GM12878 (cell line): Measurements from ENCODE around the gene DENND6A. TPM values are rescaled to one million over a fixed set of nuclear protein-coding genes. Genes with fewer than 3 reads are reported as not detected.

Experiments used
- ATAC-seq: fragments of 200-7000 bp; cut with Tn5 transposase; 3 replicates; pipeline ENCODE4 v1.9.1; 2020; ENCODE audit warnings: mild to moderate bottlenecking, moderate library complexity
- BruUV-seq: library from RNA; stranded (reverse); fragments of 400-500 nt; replicated peaks from 2 replicates; lab custom pipeline; 2021; lab: Mats Ljungman, UMichigan
- CTCF ChIA-PET: fragments of 300-600 bp; sonication (Branson Sonifier 250); formaldehyde crosslinking; extraction: SDS; loops from one replicate; lab custom pipeline; 2021; ENCODE audit warnings: inconsistent platforms; lab: Yijun Ruan, JAX
- POLR2A ChIA-PET: fragments of 350-600 bp; formaldehyde crosslinking; extraction: SDS; loops from one replicate; lab custom pipeline; 2021; ENCODE audit warnings: inconsistent platforms; lab: Charles Lee
- RAD21 ChIA-PET: fragments of 300-600 bp; sonication (Branson Sonifier 250); formaldehyde crosslinking; loops from one replicate; lab custom pipeline; 2023; ENCODE audit warnings: antibody characterized with exemption; ENCODE audit not compliant: unreplicated experiment; lab: Charles Lee
- SMC1A ChIA-PET: fragments of 300-600 bp; sonication (Branson Sonifier 250); formaldehyde crosslinking; loops from one replicate; lab custom pipeline; 2023; ENCODE audit not compliant: unreplicated experiment, uncharacterized antibody; lab: Charles Lee
- DNase-seq: peaks from one replicate; pipeline ENCODE4 v3.0.0-alpha.2; 2011; ENCODE audit warnings: low read depth, low spot score
- FAIRE-seq: peaks from 3 replicates; lab custom pipeline; 2011; peaks lifted over from hg19 to GRCh38; lab: Jason Lieb, UNC
- H2AFZ ChIP-seq: 2 replicates; pipeline ENCODE4 v1.6.0; 2011; ENCODE audit warnings: low read depth, low read length, control low read depth; ENCODE audit not compliant: control insufficient read depth
- H3K27ac ChIP-seq: 2 replicates; pipeline ENCODE4 v1.5.1; 2011; ENCODE audit warnings: control low read depth; ENCODE audit not compliant: control insufficient read depth, insufficient read depth
- H3K27me3 ChIP-seq, 2 experiments: replicated peaks in 1 of 2; 2 replicates each; pipeline versions ENCODE4 v1.6.0 to v1.6.1; 2011; ENCODE audit warnings: low read length in 1 of 2; ENCODE audit not compliant: control insufficient read depth in 2 of 2, insufficient read depth in 2 of 2
- H3K36me3 ChIP-seq, 2 experiments: 2 replicates each; pipeline ENCODE4 v1.5.1; 2011; ENCODE audit warnings: low read length in 1 of 2; ENCODE audit not compliant: control insufficient read depth in 2 of 2, insufficient read depth in 2 of 2
- H3K4me1 ChIP-seq: 2 replicates; pipeline ENCODE4 v1.6.1; 2011; ENCODE audit warnings: mild to moderate bottlenecking, low read length, moderate library complexity, mixed read lengths; ENCODE audit not compliant: control insufficient read depth, insufficient read depth
- H3K4me2 ChIP-seq: 2 replicates; pipeline ENCODE4 v1.6.0; 2011; ENCODE audit warnings: control low read depth; ENCODE audit not compliant: control insufficient read depth, insufficient read depth
- H3K4me3 ChIP-seq: fragments of 200-600 bp; sonication (generic); 2 replicates; pipeline ENCODE4 v1.5.1; 2016
- H3K79me2 ChIP-seq: 2 replicates; pipeline ENCODE4 v1.6.0; 2011; ENCODE audit warnings: low read length; ENCODE audit not compliant: control insufficient read depth, insufficient read depth
- H3K9ac ChIP-seq: 2 replicates; pipeline ENCODE4 v1.8.0; 2011; ENCODE audit warnings: low read length, control low read depth, mixed read lengths; ENCODE audit not compliant: control insufficient read depth, insufficient read depth
- H3K9me3 ChIP-seq: replicated peaks from 3 replicates; pipeline ENCODE4 v1.5.1; 2011; ENCODE audit warnings: mild to moderate bottlenecking, low read length; ENCODE audit not compliant: control insufficient read depth, insufficient read depth
- H4K20me1 ChIP-seq: 2 replicates; pipeline ENCODE4 v1.6.0; 2011; ENCODE audit not compliant: control insufficient read depth, insufficient read depth
- ASH2L ChIP-seq: fragments of 300-600, 200-600 bp; sonication (generic); IDR thresholded peaks from 2 replicates; pipeline ENCODE4 v1.6.1; 2017; ENCODE audit warnings: low read depth, mild to moderate bottlenecking, borderline replicate concordance
- ATF7 ChIP-seq: fragments of 450-650 bp; IDR thresholded peaks from 2 replicates; pipeline ENCODE4 v1.6.1; 2016; ENCODE audit warnings: low read depth, mild to moderate bottlenecking
- CHD1 ChIP-seq: IDR thresholded peaks from 2 replicates; pipeline ENCODE4 v1.6.1; 2012; ENCODE audit warnings: low read depth, low read length, improper control_type of control experiment
- DPF2 ChIP-seq: fragments of 450-650 bp; IDR thresholded peaks from 2 replicates; pipeline ENCODE4 v1.6.1; 2017; ENCODE audit warnings: mild to moderate bottlenecking
- ESRRA ChIP-seq: IDR thresholded peaks from 2 replicates; pipeline ENCODE4 v1.6.1; 2012; ENCODE audit warnings: mild to moderate bottlenecking, low read length, improper control_type of control experiment
- IRF4 ChIP-seq: IDR thresholded peaks from 2 replicates; pipeline ENCODE4 v1.6.1; 2011; ENCODE audit warnings: low read depth, low read length
- TAF1 ChIP-seq: IDR thresholded peaks from 2 replicates; pipeline ENCODE4 v1.6.1; 2011; ENCODE audit warnings: mild to moderate bottlenecking, low read depth, low read length, borderline replicate concordance
- TCF12 ChIP-seq: IDR thresholded peaks from 2 replicates; pipeline ENCODE4 v1.6.1; 2011; ENCODE audit warnings: low read depth, mild to moderate bottlenecking, low read length
- TCF3 ChIP-seq: IDR thresholded peaks from 2 replicates; pipeline ENCODE4 v1.6.1; 2012; ENCODE audit warnings: low read depth, mild to moderate bottlenecking, low read length, borderline replicate concordance; ENCODE audit not compliant: insufficient read depth
- ZNF622 ChIP-seq: fragments of 450-650 bp; IDR thresholded peaks from 2 replicates; pipeline ENCODE4 v1.6.1; 2017; ENCODE audit warnings: mild to moderate bottlenecking, inconsistent platforms
- WGBS: methylation state at CpG from one replicate; pipeline ENCODE4 v1.1.6; 2016; ENCODE audit warnings: low lambda C conversion rate; ENCODE audit not compliant: insufficient replicate concordance, insufficient coverage; ENCODE audit errors: missing lambda C conversion rate; 5-methylcytosine and 5-hydroxymethylcytosine counted together
- in situ Hi-C: fragments of 300-500 bp; cut with MboI; formaldehyde crosslinking; loops from 9 replicates; pipeline ENCODE4 v1.14.3; 2018; ENCODE audit warnings: mixed read lengths
- intact Hi-C: fragments of 100-400 bp; cut with micrococcal nuclease; formaldehyde crosslinking; loops from one replicate; pipeline ENCODE4 v1.14.2; 2022; ENCODE audit not compliant: unreplicated experiment
- polyA plus RNA-seq, 11 experiments: library from polyadenylated mRNA; depleted of rRNA in 4 of 11; unstranded in 6 of 11; stranded (reverse) in 5 of 11; fragments of >200 nt; fragmentation: Nextera tagmentation in 4 of 11; fragmentation: Illumina TruSeq in 1 of 11; extraction: Ambion mirVana in 4 of 11; extraction: Trizol in 1 of 11; gene quantifications; 1 replicate in 1 of 11; 2 replicates in 10 of 11; pipeline versions ENCODE4 v1.2.1 to v1.2.3, GENCODE V29; 2011 to 2016; ENCODE audit warnings: inconsistent platforms in 2 of 11, missing spikeins in 2 of 11, low read depth in 1 of 11
- total RNA-seq, 4 experiments: library from RNA; depleted of rRNA in 3 of 4; stranded (reverse); fragments of >200 nt in 3 of 4; fragmentation: Illumina TruSeq in 1 of 4; extraction: Trizol in 1 of 4; gene quantifications; 2 replicates each; pipeline versions ENCODE4 v1.2.1 to v1.2.3, GENCODE V29; 2013 to 2021
- TF ChIP-seq, protein P1 (sequence below): fragments of 450-650 bp; formaldehyde crosslinking; IDR thresholded peaks from 2 replicates; pipeline ENCODE4 v1.5.0; 2022; ENCODE audit warnings: mild to moderate bottlenecking, missing genetic modification characterization
- TF ChIP-seq, protein P2 (sequence below): IDR thresholded peaks from 2 replicates; pipeline ENCODE4 v1.6.1; 2012; ENCODE audit warnings: low read depth, low read length, improper control_type of control experiment

The DENND6A gene
- total and polyA plus RNA-seq, 10 of the 15 experiments (the other 5 are each of a cell fraction or from before 2014, with no cell fraction given), result 1.8 to 15.3 (median 10.3) TPM

- FAIRE-seq, result no peak
- ChIA-PET CTCF (interaction anchor here (1.0 kb wide), 1 partner anchor 9 kb away, joined by 3 read pairs; no protein-coding TSS in a partner anchor), POLR2A (no interaction called here), RAD21 (no interaction called here), SMC1A (interaction anchor here (0.8 to 0.9 kb wide), 2 partner anchors 112 to 300 kb away, joined by 3 read pairs; no protein-coding TSS in a partner anchor)
- in situ Hi-C loops (no loop called here), intact Hi-C loops (no loop called here)
- no peak for ATAC-seq
- no peak overlapping the region for H3K4me3 ChIP-seq
- 57% methylated on average over 2 of the region's 2 CpGs for WGBS
- no peak overlapping the region for H2AFZ ChIP-seq
- H3K79me2 ChIP-seq, result no peaks in the 10 kb centered on the region
- no peaks in the 10 kb centered on the region for H4K20me1 ChIP-seq
- H3K4me1 ChIP-seq, result no peaks in the 10 kb centered on the region
- no peaks in the 10 kb centered on the region for H3K9me3 ChIP-seq
- BruUV-seq, result no TSS peak
- H3K9ac ChIP-seq, result no peak overlapping the region
- DNase-seq, result no peak
- TF ChIP-seq TAF1 (no peak), CHD1 (no peak), ASH2L (no peak), ESRRA (no peak), DPF2 (no peak), TCF12 (no peak), ATF7 (no peak), IRF4 (no peak), ZNF622 (no peak), TCF3 (no peak)
- TF ChIP-seq, protein P1, sequence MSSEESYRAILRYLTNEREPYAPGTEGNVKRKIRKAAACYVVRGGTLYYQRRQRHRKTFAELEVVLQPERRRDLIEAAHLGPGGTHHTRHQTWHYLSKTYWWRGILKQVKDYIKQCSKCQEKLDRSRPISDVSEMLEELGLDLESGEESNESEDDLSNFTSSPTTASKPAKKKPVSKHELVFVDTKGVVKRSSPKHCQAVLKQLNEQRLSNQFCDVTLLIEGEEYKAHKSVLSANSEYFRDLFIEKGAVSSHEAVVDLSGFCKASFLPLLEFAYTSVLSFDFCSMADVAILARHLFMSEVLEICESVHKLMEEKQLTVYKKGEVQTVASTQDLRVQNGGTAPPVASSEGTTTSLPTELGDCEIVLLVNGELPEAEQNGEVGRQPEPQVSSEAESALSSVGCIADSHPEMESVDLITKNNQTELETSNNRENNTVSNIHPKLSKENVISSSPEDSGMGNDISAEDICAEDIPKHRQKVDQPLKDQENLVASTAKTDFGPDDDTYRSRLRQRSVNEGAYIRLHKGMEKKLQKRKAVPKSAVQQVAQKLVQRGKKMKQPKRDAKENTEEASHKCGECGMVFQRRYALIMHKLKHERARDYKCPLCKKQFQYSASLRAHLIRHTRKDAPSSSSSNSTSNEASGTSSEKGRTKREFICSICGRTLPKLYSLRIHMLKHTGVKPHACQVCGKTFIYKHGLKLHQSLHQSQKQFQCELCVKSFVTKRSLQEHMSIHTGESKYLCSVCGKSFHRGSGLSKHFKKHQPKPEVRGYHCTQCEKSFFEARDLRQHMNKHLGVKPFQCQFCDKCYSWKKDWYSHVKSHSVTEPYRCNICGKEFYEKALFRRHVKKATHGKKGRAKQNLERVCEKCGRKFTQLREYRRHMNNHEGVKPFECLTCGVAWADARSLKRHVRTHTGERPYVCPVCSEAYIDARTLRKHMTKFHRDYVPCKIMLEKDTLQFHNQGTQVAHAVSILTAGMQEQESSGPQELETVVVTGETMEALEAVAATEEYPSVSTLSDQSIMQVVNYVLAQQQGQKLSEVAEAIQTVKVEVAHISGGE (CRISPR knock-in tag), result no peak
- TF ChIP-seq, protein P2, sequence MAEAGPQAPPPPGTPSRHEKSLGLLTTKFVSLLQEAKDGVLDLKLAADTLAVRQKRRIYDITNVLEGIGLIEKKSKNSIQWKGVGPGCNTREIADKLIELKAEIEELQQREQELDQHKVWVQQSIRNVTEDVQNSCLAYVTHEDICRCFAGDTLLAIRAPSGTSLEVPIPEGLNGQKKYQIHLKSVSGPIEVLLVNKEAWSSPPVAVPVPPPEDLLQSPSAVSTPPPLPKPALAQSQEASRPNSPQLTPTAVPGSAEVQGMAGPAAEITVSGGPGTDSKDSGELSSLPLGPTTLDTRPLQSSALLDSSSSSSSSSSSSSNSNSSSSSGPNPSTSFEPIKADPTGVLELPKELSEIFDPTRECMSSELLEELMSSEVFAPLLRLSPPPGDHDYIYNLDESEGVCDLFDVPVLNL, result no peak
- H3K4me2 ChIP-seq, result no peak overlapping the region
- no peaks in the 10 kb centered on the region for H3K27me3 ChIP-seq
- no peaks in the 10 kb centered on the region for H3K36me3 ChIP-seq
- H3K27ac ChIP-seq, result no peak overlapping the region
Measured at GRCh38 chr3:57699591-57699990, 6.7 kb upstream of the DENND6A start.
